Embryonic facial prominence (tissue), 1 donor: Measurements from ENCODE around the gene HARS1.
A peak's percentile ranks its signal among the peaks of the same experiment; 100 is the strongest.
"Not testable (repeated sequence)": the region's sequence is repeated elsewhere in the genome, so short reads cannot be mapped to it uniquely, and the experiment has no call there.

Source experiments
- DNase-seq: peaks from one replicate; pipeline ENCODE4 v3.0.0-alpha.2; 2016; ENCODE audit errors: extremely low spot score

HARS1 gene, protein sequence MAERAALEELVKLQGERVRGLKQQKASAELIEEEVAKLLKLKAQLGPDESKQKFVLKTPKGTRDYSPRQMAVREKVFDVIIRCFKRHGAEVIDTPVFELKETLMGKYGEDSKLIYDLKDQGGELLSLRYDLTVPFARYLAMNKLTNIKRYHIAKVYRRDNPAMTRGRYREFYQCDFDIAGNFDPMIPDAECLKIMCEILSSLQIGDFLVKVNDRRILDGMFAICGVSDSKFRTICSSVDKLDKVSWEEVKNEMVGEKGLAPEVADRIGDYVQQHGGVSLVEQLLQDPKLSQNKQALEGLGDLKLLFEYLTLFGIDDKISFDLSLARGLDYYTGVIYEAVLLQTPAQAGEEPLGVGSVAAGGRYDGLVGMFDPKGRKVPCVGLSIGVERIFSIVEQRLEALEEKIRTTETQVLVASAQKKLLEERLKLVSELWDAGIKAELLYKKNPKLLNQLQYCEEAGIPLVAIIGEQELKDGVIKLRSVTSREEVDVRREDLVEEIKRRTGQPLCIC

DNA sequence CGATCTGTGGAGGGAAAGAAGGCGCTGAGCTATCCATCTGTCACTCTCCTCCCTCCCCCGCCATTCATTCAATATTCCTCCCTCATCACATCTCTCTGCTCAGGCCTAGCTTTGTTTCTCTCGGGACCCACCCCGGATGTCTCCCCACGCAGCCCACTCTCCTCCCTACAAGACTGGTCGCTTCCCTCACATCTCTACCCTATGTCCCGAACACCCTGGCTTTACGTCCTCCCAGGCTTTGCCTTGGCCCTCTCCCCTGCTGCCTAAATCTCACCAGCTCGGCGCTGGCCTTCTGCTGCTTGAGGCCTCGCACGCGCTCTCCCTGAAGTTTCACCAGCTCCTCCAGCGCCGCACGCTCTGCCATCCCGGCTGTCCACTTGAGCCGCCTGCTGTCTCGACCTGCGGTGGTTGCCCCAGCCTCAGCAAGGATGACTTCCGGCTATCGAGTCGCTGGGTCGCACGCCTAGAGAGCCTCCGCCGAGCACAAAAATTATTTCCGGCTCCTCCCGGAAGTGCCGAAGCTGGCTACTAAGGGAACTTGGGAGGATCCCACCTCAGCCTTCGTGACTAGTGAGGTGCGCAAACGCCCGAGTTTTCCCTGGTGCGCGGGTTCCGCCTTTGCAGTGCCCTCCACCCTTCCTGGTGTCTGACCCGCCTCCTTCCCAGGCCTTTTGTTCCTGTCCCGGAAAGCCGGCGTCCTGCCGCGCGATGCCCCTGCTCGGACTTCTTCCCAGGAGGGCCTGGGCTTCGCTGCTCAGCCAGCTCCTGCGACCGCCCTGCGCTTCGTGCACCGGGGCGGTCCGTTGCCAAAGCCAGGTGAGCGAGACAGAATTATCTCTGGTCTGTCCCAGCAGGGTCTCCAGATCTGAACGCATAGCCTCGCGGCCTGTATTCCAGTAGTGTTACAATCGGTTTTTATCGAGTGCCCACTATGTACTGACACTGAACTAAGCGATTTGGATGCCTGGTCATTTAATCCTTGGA, at the start of gene HARS1, which contains the start of gene HARS2:
HARS1 (minus strand) TSS at position 430 of the 984 bp plus-strand sequence; CDS start at position 364, 66 bp downstream.
HARS2 (plus strand) TSS at position 515 of the 984 bp plus-strand sequence; CDS start at position 709, 194 bp downstream.
- peak; percentile 75 for DNase-seq

DNA sequence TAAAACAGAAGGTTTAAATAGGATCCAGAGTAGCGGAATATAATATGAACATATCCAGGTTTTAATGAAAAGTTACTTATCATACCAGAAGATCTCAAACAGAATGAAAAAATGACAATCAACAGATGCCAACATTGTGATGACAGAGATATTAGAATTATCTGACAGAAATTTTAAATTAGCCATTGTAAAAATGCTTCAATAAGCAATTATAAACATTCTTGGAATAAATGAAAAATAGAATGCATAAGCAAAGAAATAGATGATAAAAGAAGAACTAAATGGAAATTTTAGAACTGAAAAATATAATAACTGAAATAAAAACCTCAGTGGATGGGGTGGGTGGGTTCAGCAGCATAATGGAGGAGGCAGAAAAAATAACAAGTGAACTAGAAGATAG, 46.3 kb upstream of the HARS1 start:
- no peak for DNase-seq

DNA sequence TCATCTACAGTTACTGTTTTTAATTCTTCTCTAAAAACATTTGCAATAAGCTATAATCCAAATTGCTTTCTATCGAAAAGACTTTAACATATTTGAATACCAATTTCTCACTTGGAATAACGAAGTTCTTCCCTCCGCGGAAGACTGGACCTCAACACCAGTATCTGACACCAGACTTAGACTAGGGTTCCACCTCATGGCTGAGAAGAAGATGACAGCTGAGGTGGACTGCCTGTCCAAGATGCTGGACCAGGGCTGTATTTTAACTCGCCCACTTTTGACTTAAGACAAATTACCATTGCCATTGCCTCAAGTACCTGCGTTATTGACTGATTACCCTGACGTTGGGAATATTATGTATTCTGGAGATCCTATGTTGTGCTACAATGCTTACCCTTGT, 43.2 kb upstream of the HARS1 start:
- DNase-seq, result no peak

DNA sequence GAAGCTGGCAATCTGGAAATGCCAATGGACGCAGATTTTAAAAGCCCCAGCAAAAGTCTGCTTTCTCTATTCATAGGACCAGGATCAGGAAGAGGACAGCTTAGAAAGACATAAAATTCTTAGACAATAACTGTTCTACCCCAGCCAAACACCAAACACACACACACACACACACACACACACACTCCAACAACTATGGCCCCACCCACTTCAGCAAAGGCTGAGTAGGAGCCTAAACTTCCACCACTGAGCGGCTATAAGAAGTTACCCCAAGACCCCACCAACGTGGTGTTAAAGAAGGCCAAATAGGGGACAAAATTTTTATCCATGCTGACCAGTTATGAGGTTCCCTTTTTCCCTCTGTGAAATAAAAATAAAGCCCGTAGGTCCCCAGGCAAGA, 41.9 kb upstream of the HARS1 start:
- no peak for DNase-seq

DNA sequence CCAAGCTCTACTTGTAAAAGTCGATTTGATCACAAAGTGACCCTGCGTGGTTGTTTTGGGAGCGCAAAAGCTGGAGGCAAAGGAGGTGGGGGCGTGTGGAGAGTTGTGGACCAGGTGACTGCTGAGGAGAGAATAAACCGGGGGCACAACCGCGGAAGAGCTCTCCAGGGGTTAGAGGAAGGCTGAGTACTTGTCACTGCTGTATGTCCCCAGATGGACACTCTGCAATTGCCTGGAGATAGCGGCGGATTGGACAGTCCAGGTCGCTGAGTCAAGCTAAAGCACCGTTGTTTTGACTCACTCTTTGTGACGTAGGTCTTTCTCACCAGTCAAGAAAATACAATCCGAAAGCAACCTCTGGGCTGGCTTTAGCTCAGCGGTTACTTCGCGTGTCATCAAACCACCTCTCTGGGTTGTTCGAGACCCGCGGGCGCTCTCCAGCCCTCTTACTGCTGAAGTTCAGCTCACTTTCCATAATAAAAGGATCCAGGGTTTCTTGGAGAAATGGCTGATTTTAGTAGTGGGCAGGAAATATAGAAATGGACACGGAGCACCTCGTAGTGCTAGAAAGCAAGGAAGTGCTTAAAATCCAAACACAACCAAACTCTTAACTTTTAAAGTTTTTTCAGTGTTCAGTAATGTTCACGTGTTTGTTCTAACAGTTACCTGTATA, 34.8 kb upstream of the HARS1 start:
- no peak for DNase-seq

DNA sequence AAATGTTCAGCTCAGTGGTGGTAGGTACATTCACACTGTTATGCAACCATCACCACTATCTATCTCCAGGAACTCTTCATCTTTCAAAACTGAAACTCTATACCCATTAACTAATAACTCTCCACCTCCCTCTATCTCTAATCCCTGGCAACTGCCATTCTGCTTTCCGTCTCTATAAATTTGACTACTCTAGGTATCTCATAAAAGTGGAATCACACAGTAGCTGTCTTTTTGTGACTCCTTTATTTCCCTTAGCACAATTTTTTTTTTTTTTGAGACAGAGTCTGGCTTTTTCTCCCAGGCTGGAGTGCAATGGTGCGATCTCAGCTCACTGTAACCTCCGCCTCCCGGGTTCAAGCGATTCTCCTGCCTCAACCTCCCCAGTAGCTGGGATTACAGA, 30.2 kb upstream of the HARS1 start:
- DNase-seq, result not testable (repeated sequence)

DNA sequence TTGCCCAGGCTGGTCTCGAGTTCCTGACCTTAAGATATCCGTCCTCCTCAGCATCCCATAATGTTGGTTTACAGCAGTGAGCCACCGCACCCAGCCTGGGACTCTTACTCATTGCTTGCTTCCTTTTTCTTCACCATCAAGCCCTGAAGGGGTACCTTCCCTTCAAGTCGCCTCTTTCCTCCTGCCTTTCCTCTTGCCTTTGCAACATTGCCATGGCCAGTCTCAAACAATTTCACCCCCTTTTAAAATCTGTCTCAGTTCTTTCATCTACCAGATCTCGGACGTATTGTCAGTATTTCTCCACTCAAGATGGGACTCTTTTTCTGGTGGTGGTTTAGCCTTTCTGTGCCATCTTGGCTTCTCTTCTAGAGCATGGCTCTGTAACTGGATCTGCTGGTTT, 29.6 kb upstream of the HARS1 start:
- DNase-seq, result not testable (repeated sequence)

DNA sequence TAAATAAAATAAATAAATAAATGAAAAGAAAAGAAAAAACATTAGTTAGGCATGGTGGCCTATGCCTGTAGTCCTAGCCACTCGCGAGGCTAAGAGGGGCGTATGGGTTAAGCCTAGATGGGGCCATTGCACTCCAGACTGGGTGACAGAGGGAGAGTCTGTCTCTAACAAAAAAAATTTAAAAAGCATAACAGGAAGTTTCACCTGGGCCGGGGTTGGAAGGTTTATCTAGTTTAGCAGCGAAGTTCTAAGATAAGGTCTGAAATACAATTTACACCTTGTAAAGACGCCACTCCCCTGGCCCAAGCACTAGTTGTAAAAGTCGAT, 27.1 kb upstream of the HARS1 start:
- no peak for DNase-seq

DNA sequence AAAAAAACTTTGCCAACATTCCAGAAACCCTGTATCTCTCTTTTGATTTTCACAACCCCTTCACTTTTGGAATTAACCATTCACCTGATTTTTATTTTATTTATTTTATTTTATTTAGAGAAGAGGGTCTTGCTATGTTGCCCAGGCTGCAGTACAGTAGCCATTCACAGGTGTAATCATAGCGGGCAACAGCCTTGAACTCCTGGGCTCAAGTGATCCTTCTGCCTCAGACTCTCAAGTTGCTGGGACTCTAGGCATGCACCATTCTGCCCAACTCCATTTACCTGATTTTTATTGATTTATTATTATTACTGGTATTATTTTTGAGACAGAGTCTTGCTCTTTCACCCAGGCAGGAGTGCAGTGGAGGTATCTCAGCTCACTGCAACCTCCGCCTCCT, 25.1 kb upstream of the HARS1 start:
- not testable (repeated sequence) for DNase-seq

DNA sequence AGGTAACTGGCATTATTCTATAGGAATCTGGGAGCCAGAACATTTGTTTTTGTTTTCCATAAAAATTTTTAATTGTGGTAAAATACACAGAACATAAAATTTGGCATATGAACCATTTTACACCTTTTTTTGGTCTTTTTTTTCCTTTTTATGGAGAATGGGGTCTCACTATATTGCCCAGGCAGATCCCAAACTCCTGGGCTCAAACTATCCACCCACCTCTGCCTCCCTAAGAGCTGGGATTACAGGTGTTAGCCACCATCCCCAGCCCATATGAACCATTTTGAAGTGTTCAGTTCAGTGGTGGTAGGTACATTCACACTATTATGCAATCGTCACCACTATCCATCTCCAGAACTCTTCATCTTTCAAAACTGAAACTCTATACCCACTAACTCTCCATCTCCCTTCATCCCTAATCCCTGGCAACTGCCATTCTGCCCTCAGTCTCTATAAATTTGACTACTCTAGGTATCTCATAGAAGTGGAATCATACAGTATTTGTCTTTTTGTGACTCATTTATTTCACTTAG, 22.5 kb upstream of the HARS1 start:
- DNase-seq, result no peak

DNA sequence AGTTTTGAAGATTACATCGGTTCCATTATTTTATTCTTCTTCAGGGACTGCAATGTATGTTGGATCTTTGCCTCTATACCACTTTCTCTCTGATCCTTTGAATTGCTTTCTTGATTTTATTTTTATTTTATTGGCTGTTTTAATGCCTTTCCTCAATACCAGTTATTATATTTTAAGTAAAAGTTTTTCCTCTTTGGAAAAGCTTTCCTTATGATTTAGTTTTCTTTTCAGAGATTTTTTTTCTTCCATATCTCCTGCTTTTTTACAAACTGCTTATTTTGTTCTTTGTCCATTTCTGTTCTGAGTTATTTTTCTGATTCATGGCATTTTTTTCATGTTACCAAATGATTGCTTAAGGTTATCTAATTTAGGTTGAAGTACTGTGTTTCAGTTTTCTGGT, 20.6 kb upstream of the HARS1 start:
- DNase-seq, result no peak

DNA sequence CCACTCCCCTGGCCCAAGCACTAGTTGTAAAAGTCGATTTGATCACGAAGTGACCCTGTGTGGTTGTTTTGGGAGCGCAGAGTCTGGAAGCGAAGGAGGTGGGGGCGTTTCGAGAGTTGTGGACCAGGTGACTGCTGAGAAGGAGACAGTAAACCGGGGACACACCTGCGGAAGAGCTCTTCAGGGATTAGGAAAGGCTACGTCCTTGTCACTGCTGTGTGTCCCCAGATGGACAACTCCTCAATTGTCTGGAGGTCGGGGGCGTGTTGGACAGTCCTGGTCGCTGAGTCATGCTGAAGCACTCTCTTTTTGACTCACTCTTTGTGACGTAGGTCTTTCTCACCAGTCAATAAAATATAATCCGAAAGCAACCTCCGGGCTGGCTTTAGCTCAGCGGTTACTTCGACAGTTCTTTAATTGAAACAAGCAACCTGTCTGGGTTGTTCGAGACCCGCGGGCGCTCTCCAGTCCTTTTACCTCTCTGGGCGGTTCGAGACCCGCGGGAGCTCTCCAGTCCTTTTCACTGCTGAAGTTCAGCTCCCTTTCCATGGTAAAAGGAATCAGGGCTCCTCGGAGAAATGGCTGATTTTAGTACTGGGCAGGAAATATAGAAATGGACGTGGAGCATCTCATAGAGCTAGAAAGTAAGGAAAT, 19.9 kb upstream of the HARS1 start:
- DNase-seq, result no peak

DNA sequence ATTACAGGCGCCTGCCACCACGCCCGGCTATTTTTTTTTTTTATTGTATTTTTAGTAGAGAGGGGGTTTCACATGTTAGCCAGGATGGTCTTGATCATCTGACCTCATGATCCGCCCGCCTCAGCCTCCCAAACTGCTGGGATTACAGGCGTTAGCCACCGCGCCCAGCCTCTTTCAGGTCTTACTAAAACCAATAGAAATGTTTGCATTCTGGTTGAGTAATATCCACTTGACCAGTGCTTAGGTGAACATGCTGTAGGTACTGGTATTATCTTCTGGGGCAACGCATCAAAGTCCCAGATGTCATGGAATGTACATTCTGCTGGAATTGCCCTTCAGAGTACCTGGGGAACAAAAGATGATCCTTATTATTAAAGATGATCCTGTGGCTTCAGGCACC, 17.6 kb upstream of the HARS1 start:
- not testable (repeated sequence) for DNase-seq

DNA sequence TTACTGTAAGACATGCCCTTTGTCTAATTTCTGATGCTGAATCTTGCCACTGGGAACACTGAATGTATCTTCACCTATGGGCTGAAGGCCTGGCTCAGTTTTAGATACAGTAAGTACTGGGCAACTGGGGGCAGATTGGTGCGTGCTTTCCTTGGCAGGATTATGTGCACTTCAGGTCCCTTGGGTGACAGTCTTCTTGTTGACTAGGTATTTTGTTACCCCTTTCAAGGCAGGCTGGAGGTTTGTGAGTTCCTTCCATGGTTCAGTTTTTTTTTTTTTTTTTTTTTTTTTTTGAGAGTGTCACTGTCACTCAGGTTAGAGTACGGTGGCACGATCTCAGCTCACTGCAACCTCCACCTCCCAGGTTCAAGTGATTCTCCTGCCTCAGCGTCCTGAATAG, 16.6 kb upstream of the HARS1 start:
- no peak for DNase-seq

DNA sequence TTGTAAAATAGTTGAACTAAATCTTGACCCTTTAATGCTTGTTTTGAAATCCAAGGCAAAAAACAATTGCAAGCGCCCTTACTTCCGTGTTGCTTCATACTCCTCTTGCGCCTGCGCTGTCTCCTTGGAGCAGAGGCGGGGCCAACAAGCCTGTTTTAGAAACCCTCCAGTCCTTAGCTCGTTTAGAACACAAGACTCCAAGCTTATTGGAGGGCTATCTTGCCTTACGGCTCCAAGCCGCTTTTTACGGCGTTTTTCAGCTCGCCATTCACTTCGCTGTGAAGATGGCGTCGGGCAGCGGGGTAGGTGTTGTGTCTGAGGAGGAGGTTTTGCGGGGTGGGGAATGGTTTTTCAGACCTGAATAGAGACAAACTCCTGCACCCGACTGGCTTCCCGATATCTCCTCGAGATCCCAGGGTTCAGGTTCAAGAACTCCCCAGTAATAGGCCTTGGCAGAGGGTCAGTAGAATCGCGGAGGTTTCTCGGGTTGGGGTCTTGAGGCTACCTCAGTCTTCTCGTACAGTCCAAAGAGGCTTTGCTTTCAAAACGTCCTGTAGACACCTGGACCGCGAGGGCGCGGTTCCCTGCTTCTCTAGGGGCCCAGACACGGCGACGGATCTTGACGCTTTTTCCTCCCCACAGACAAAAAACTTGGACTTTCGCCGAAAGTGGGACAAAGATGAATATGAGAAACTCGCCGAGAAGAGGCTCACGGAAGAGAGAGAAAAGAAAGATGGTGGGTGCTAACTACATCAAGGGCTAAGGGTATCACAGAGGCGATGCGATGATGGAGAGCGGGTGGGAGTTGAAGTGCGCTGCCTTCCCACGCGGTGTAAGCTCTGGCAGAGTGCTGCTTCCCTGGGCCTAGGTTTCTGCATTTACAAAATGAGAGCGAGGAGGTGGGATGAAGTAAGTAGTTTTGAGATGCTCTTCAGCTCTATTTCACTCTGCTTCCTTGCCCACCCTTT, 9.3 kb upstream of the HARS1 start, which contains the start of gene ZMAT2:
ZMAT2 (plus strand) TSS at position 271 of the 968 bp plus-strand sequence; CDS start at position 285, 14 bp downstream.
- peak; percentile 96 for DNase-seq

DNA sequence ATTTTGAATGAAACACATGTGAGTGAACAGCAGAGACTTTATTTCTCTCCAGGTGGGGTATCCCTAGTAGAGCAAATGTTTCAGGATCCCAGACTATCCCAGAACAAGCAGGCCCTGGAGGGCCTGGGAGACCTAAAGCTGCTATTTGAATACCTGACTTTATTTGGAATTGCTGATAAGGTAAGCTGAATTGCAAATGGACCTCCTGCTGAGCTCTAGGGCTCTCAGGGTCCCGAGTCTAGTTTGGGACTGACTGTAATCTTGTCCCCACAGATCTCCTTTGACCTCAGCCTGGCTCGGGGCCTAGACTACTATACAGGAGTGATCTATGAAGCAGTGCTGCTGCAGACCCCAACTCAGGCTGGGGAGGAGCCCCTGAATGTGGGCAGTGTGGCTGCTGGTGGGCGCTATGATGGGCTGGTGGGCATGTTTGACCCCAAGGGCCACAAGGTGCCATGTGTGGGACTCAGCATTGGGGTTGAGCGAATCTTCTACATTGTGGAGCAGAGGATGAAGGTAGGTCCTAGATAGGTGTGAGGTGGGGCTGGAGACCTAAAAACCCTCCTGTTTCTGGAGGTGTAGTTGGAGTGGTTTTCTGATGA, 5.8 kb upstream of the HARS1 start:
- no peak for DNase-seq

DNA sequence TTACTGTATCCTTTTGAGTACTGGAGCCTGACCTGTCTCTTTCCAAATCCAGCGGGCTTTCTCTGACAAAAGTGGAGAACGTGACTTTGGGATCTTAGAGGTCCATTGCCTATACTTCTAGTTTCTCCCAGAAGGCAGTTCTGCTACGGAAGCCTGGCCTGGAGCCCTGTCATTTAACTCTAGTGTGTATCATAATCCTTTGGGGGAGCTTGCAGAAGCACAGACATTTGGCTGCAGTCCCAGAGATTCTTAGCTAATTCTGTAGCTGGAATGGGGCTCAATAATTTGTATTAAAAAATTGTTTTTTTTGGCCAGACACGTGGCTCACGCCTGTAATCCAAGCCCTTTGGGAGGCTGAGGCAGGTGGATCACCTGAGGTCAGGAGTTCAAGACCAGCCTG, 3.1 kb upstream of the HARS1 start:
- DNase-seq, result no peak

DNA sequence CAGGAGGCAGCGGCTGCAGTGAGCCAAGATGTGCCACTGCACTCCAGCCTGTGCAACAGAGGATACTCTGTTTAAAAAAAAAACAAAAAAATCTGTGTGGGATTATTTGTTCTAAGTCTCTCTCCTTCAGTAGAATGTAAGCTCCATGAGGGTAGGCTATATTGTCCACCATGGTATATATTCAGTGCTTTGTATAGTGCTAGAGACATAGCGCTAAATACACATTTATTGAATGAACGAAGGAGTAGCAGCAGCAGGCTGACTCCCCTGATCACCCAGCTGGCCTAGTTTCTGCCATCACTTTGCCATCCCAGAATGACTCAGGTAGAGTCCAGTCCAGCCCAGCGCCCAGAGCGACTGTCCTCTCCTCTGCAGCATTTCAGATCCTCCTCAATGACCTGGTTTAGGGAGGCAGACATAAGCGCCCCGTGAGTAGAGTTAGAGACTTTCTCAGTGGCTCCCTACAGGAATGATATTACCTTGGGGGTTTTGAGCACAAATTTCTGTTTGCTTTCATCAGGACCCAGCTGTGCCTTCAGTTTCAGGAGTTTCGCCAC, 716 bp downstream of the HARS1 start:
- DNase-seq, result no peak

DNA sequence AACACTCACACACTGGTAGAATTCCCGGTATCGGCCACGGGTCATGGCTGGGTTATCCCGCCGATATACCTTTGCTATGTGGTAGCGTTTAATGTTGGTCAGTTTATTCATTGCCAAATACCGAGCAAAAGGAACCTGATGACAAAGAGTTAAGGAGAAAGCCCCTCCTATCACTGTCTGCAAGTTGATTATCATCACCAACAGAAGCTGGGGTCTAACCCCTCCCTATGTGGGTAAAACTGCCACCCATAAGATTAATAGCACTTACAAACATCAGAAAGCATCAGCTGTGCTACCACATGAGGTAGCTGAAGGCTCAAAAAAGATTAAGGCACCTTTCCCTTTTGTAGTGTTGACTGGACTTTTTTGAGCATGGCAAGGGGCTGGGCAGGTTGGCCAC, 12.2 kb downstream of the HARS1 start:
- DNase-seq, result no peak
